ENCODE data around the gene PCNX2. TPM values are rescaled to one million over a fixed set of nuclear protein-coding genes. Genes with fewer than 3 reads are reported as not detected.

Gene PCNX2
- total and polyA plus RNA-seq, 3 donors from 2014 or later, result 8.4 to 28.9 (median 27.6) TPM

DNA sequence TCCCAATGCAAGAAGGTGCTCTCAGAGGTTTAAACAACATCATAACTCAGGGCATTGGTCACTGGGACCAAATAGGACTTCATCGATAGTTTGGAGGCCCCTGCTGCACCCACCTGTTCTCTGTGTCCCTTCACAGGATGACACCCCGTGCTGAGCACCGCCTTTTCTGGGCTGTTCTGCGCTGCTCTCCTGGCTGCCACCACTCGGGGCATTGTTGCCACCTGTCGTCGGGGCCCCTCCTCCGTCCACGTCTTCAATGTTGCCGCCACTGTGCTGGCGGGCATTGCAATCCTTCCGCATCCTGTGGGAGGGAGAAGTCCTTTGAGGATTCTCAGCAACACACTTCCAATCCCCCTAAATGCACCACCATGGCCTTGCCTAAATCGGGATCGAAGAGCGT, 297.4 kb downstream of the PCNX2 start:
- 90 to 97% methylated on average over 8 to 15 of the region's 15 CpGs for WGBS, 2 donors
- H3K4me1 ChIP-seq, result no peaks in the 10 kb centered on the region
- H3K27ac ChIP-seq, result no peak overlapping the region
- H3K36me3 ChIP-seq (ENCODE audit: low read depth, missing control alignments), result no peaks in the 10 kb centered on the region
- TF ChIP-seq POLR2A (IDR thresholded peaks at IDR 0.05) (no peak), CTCF (IDR thresholded peaks at IDR 0.05) (no peak)
- no peaks in the 10 kb centered on the region for H3K9me3 ChIP-seq
- DNase-seq, result no peak
- intact Hi-C loops (cut with DNase I; ENCODE audit: low total_unique reads), result no loop called here
- no peaks in the 10 kb centered on the region for H3K27me3 ChIP-seq
- H3K4me3 ChIP-seq, result no peak overlapping the region

GRCh38 chr1:232996143-232996542, 299.4 kb downstream of the PCNX2 start:
- H3K9me3 ChIP-seq, result no peaks in the 10 kb centered on the region
- intact Hi-C loops (cut with DNase I; ENCODE audit: low total_unique reads), result no loop called here
- H3K27me3 ChIP-seq, result no peaks in the 10 kb centered on the region
- H3K27ac ChIP-seq, result no peak overlapping the region
- no peaks in the 10 kb centered on the region for H3K36me3 ChIP-seq (ENCODE audit: low read depth, missing control alignments)
- DNase-seq, result no peak
- no peaks in the 10 kb centered on the region for H3K4me1 ChIP-seq
- no peak overlapping the region for H3K4me3 ChIP-seq
- no peak for TF ChIP-seq POLR2A (IDR thresholded peaks at IDR 0.05)
- no peak for TF ChIP-seq CTCF (IDR thresholded peaks at IDR 0.05)
- WGBS, 2 donors, result 76 to 96% methylated on average over 2 of the region's 2 CpGs

- intact Hi-C loops (cut with DNase I; ENCODE audit: low total_unique reads), result no loop called here
- Histone ChIP-seq H3K27me3 (no peaks in the 10 kb centered on the region), H3K4me3 (no peak overlapping the region), H3K36me3 (ENCODE audit: low read depth, missing control alignments) (no peaks in the 10 kb centered on the region), H3K4me1 (no peaks in the 10 kb centered on the region), H3K27ac (no peak overlapping the region), H3K9me3 (no peaks in the 10 kb centered on the region)
- WGBS, 2 donors, result 87% methylated on average over 2 of the region's 2 CpGs
- TF ChIP-seq POLR2A (IDR thresholded peaks at IDR 0.05) (no peak), CTCF (IDR thresholded peaks at IDR 0.05) (no peak)
- no peak for DNase-seq
These were observed 300.3 kb downstream of the PCNX2 start for GRCh38 chr1:232995189-232995588.

GRCh38 chr1:232993555-232993954, 302.0 kb downstream of the PCNX2 start:
- Histone ChIP-seq H3K4me3 (no peak overlapping the region), H3K27ac (no peak overlapping the region), H3K27me3 (no peaks in the 10 kb centered on the region), H3K36me3 (ENCODE audit: low read depth, missing control alignments) (no peaks in the 10 kb centered on the region), H3K4me1 (no peaks in the 10 kb centered on the region), H3K9me3 (no peaks in the 10 kb centered on the region)
- no peak for DNase-seq
- TF ChIP-seq POLR2A (IDR thresholded peaks at IDR 0.05) (no peak), CTCF (IDR thresholded peaks at IDR 0.05) (no peak)
- WGBS, 2 donors, result 82 to 93% methylated on average over 3 of the region's 3 CpGs
- intact Hi-C loops (cut with DNase I; ENCODE audit: low total_unique reads), result no loop called here

DNA sequence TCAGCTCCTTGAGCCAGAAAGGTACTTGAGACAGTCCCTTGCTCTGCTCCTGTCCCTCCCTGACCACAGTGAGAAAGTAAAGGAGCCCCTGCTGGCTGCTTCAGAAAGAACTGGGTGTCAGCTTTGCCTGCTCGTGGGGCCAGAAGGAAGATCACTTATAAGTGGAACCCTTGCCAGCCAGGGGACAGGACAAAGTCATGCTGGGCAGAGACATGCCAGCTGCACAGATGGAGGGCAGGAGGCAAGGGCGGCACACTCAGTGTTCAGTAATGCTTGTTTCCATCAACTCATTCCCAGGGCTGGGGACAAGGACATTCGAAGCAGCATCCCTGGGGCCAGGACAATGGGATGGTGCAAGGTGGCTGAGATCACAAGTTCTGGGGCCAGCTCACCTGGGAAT, 303.3 kb downstream of the PCNX2 start:
- Histone ChIP-seq H3K9me3 (no peaks in the 10 kb centered on the region), H3K27me3 (no peaks in the 10 kb centered on the region), H3K4me1 (no peaks in the 10 kb centered on the region), H3K36me3 (ENCODE audit: low read depth, missing control alignments) (no peaks in the 10 kb centered on the region), H3K27ac (no peak overlapping the region), H3K4me3 (no peak overlapping the region)
- intact Hi-C loops (cut with DNase I; ENCODE audit: low total_unique reads), result no loop called here
- WGBS, 2 donors, result 81 to 93% methylated on average over 3 of the region's 3 CpGs
- TF ChIP-seq CTCF (IDR thresholded peaks at IDR 0.05) (no peak), POLR2A (IDR thresholded peaks at IDR 0.05) (no peak)
- DNase-seq, result no peak

Measured in testis (tissue), 3 donors.